NT2/D1 (cell line): Measurements from ENCODE around the gene SCN10A.
A peak's percentile ranks its signal among the peaks of the same experiment; 100 is the strongest.

Experiments
- DNase-seq: peaks from one replicate; pipeline ENCODE4 v3.0.0-alpha.2; 2011; ENCODE audit warnings: low read depth, low spot score
- H3K27me3 ChIP-seq: 2 replicates; pipeline ENCODE4 v1.6.0; 2011; ENCODE audit warnings: mild to moderate bottlenecking; ENCODE audit not compliant: insufficient read length, insufficient read depth
- H3K36me3 ChIP-seq: 2 replicates; pipeline ENCODE4 v1.6.1; 2011; ENCODE audit warnings: mild to moderate bottlenecking, low read length, mixed read lengths; ENCODE audit not compliant: insufficient read depth, insufficient read length
- H3K4me1 ChIP-seq: 2 replicates; pipeline ENCODE4 v1.5.1; 2011; ENCODE audit not compliant: insufficient read depth, insufficient read length
- H3K4me3 ChIP-seq: 2 replicates; pipeline ENCODE4 v1.5.1; 2011; ENCODE audit warnings: low read depth; ENCODE audit not compliant: insufficient read length
- H3K9ac ChIP-seq: 2 replicates; pipeline ENCODE4 v1.6.0; 2011; ENCODE audit warnings: low read depth; ENCODE audit not compliant: insufficient read length
- H3K9me3 ChIP-seq: 2 replicates; pipeline ENCODE4 v1.5.1; 2011; ENCODE audit warnings: mild to moderate bottlenecking, low read length; ENCODE audit not compliant: insufficient read depth
- SUZ12 ChIP-seq: IDR thresholded peaks from 2 replicates; pipeline ENCODE4 v1.6.1; 2011; ENCODE audit not compliant: insufficient read length, insufficient read depth; ENCODE audit errors: extremely low read depth
- YY1 ChIP-seq: IDR thresholded peaks from 2 replicates; pipeline ENCODE4 v1.6.1; 2011; ENCODE audit not compliant: insufficient read length, insufficient read depth
- ZNF274 ChIP-seq: IDR thresholded peaks from 2 replicates; pipeline ENCODE4 v1.6.1; 2011; ENCODE audit warnings: mild to moderate bottlenecking, low read depth, low read length

Gene SCN10A

GRCh38 chr3:38835939-38836338 is 19.9 kb upstream of the SCN10A start:
- 0 out of 2 replicates have a peak, but pooled peaks cover 9% of the 10 kb centered on the region for H3K9me3 ChIP-seq
- TF ChIP-seq SUZ12 (no peak), ZNF274 (no peak), YY1 (no peak)
- H3K9ac ChIP-seq = no peak overlapping the region
- no peaks in the 10 kb centered on the region for H3K27me3 ChIP-seq
- no peak overlapping the region for H3K4me3 ChIP-seq
- H3K4me1 ChIP-seq = peaks cover 14% of the 10 kb centered on the region
- no peaks in the 10 kb centered on the region for H3K36me3 ChIP-seq
- no peak for DNase-seq

GRCh38 chr3:38834717-38835116 is 18.7 kb upstream of the SCN10A start:
- no peak for DNase-seq
- no peak overlapping the region for H3K4me3 ChIP-seq
- no peaks in the 10 kb centered on the region for H3K27me3 ChIP-seq
- TF ChIP-seq ZNF274 (no peak), SUZ12 (no peak), YY1 (no peak)
- H3K9me3 ChIP-seq = 0 out of 2 replicates have a peak, but pooled peaks cover 9% of the 10 kb centered on the region
- no peak overlapping the region for H3K9ac ChIP-seq
- peaks cover 14% of the 10 kb centered on the region for H3K4me1 ChIP-seq
- no peaks in the 10 kb centered on the region for H3K36me3 ChIP-seq

- H3K9me3 ChIP-seq = 0 out of 2 replicates have a peak, but pooled peaks cover 8% of the 10 kb centered on the region
- H3K4me3 ChIP-seq = no peak overlapping the region
- TF ChIP-seq ZNF274 = no peak
- TF ChIP-seq SUZ12 = no peak
- TF ChIP-seq YY1 = no peak
- no peaks in the 10 kb centered on the region for H3K27me3 ChIP-seq
- no peaks in the 10 kb centered on the region for H3K36me3 ChIP-seq
- DNase-seq = peak; percentile 68
- peaks cover 19% of the 10 kb centered on the region for H3K4me1 ChIP-seq
- H3K9ac ChIP-seq = no peak overlapping the region
These were observed 18.1 kb upstream of the SCN10A start for GRCh38 chr3:38834110-38834509.

GRCh38 chr3:38829404-38829803 is 13.4 kb upstream of the SCN10A start:
- Histone ChIP-seq H3K4me1 (peaks cover 9% of the 10 kb centered on the region), H3K9ac (no peak overlapping the region), H3K9me3 (no peaks in the 10 kb centered on the region; the same call in 1 of the 2 replicates), H3K27me3 (no peaks in the 10 kb centered on the region), H3K4me3 (no peak overlapping the region), H3K36me3 (no peaks in the 10 kb centered on the region)
- no peak for TF ChIP-seq ZNF274
- no peak for TF ChIP-seq SUZ12
- no peak for TF ChIP-seq YY1
- no peak for DNase-seq

GRCh38 chr3:38828681-38829080 is 12.7 kb upstream of the SCN10A start:
- H3K9ac ChIP-seq = no peak overlapping the region
- no peak for DNase-seq
- H3K4me3 ChIP-seq = no peak overlapping the region
- no peaks in the 10 kb centered on the region; the same call in 1 of the 2 replicates for H3K9me3 ChIP-seq
- peaks cover 7% of the 10 kb centered on the region for H3K4me1 ChIP-seq
- no peak for TF ChIP-seq SUZ12
- TF ChIP-seq ZNF274 = no peak
- no peak for TF ChIP-seq YY1
- no peaks in the 10 kb centered on the region for H3K27me3 ChIP-seq
- no peaks in the 10 kb centered on the region for H3K36me3 ChIP-seq

GRCh38 chr3:38827791-38828190 is 11.8 kb upstream of the SCN10A start:
- Histone ChIP-seq H3K36me3 (no peaks in the 10 kb centered on the region), H3K9me3 (no peaks in the 10 kb centered on the region; the same call in 1 of the 2 replicates), H3K4me3 (no peak overlapping the region), H3K4me1 (peaks cover 7% of the 10 kb centered on the region), H3K27me3 (no peaks in the 10 kb centered on the region), H3K9ac (no peak overlapping the region)
- no peak for TF ChIP-seq ZNF274
- TF ChIP-seq YY1 = no peak
- no peak for TF ChIP-seq SUZ12
- DNase-seq = no peak

DNA sequence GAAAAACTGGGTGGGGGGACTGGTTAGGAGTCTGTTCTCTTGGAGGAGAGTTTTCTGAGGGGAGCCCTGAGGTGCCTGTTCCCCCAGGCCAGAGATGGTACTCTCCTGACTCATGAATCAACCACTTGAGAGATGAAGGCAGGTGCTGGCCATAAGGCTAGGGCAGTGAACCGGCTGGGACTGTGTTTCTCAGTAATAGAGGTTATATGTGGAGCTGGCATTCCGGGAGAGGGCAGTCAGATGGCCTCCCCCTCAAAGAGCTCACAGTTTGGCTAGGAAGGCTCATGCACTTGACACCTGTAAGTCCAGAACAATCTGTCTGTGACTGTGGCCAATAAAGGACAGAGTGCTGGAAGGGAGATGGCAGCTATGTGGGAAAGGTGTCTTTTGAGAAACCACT is 10.0 kb upstream of the SCN10A start:
- no peak overlapping the region for H3K9ac ChIP-seq
- DNase-seq = no peak
- no peak overlapping the region for H3K4me3 ChIP-seq
- TF ChIP-seq YY1 (no peak), ZNF274 (no peak), SUZ12 (no peak)
- H3K9me3 ChIP-seq = no peaks in the 10 kb centered on the region; the same call in 1 of the 2 replicates
- H3K4me1 ChIP-seq = peaks cover 7% of the 10 kb centered on the region
- H3K27me3 ChIP-seq = no peaks in the 10 kb centered on the region
- no peaks in the 10 kb centered on the region for H3K36me3 ChIP-seq
